ACC112 (cell line): ENCODE data around the gene IFRD2.
"Not testable (repeated sequence)": the region's sequence is repeated elsewhere in the genome, so short reads cannot be mapped to it uniquely, and the experiment has no call there.

Source experiments
- H2AFZ ChIP-seq: fragments of 200-600 bp; sonication (generic); one replicate; pipeline ENCODE4 v1.6.0; 2017; ENCODE audit warnings: antibody characterized with exemption, low read length; ENCODE audit not compliant: unreplicated experiment
- H3K27ac ChIP-seq: fragments of 200-600 bp; sonication (generic); 2 replicates; pipeline ENCODE4 v1.5.1; 2014; ENCODE audit warnings: low read depth, mild to moderate bottlenecking, antibody characterized with exemption, low read length, moderate library complexity
- H3K27me3 ChIP-seq: fragments of 200-600 bp; sonication (generic); 2 replicates; pipeline ENCODE4 v1.6.1; 2014; ENCODE audit warnings: mild to moderate bottlenecking, antibody characterized with exemption, low read length, moderate library complexity, mixed read lengths; ENCODE audit not compliant: insufficient read depth
- H3K36me3 ChIP-seq: fragments of 200-600 bp; sonication (generic); 2 replicates; pipeline ENCODE4 v1.6.1; 2016; ENCODE audit warnings: mild to moderate bottlenecking, antibody characterized with exemption, low read length, moderate library complexity, mixed read lengths; ENCODE audit not compliant: insufficient read depth
- H3K4me1 ChIP-seq: fragments of 200-600 bp; sonication (generic); one replicate; pipeline ENCODE4 v1.6.1; 2016; ENCODE audit warnings: low read length, mixed read lengths; ENCODE audit not compliant: insufficient read depth, unreplicated experiment, control insufficient read depth
- H3K4me3 ChIP-seq: fragments of 200-600 bp; sonication (generic); 2 replicates; pipeline ENCODE4 v1.5.1; 2014; ENCODE audit warnings: mild to moderate bottlenecking, low read depth, low read length
- H3K79me2 ChIP-seq: fragments of 200-600 bp; sonication (generic); one replicate; pipeline ENCODE4 v1.6.0; 2016; ENCODE audit warnings: low read length; ENCODE audit not compliant: control insufficient read depth, unreplicated experiment, insufficient read depth

The IFRD2 gene

GRCh38 chr3:50245251-50245745, 46.9 kb downstream of the IFRD2 start:
- Histone ChIP-seq H2AFZ (no peak overlapping the region), H3K79me2 (peaks cover 90% of the 10 kb centered on the region), H3K27ac (peak overlapping the region; percentile 82), H3K27me3 (no peaks in the 10 kb centered on the region), H3K36me3 (peaks cover 3% of the 10 kb centered on the region; the same call in 1 of the 2 replicates), H3K4me3 (no peak overlapping the region), H3K4me1 (peaks cover 86% of the 10 kb centered on the region)

- peaks cover 85% of the 10 kb centered on the region for H3K4me1 ChIP-seq
- peaks cover 90% of the 10 kb centered on the region for H3K79me2 ChIP-seq
- not testable (repeated sequence) for H2AFZ ChIP-seq, H3K27me3 ChIP-seq, H3K36me3 ChIP-seq, H3K4me3 ChIP-seq
- H3K27ac ChIP-seq = peak overlapping the region; percentile 82; the same call in 1 of the 2 replicates
Observed at GRCh38 chr3:50244813-50245212, 47.4 kb downstream of the IFRD2 start.

- H3K4me3 ChIP-seq = no peak overlapping the region
- H2AFZ ChIP-seq = no peak overlapping the region
- peaks cover 3% of the 10 kb centered on the region; the same call in 1 of the 2 replicates for H3K36me3 ChIP-seq
Observed at GRCh38 chr3:50243543-50243895, 48.7 kb downstream of the IFRD2 start.

GRCh38 chr3:50242851-50243542, 49.2 kb downstream of the IFRD2 start:
- peaks cover 90% of the 10 kb centered on the region for H3K79me2 ChIP-seq
- H3K27me3 ChIP-seq = no peaks in the 10 kb centered on the region
- peak overlapping the region; percentile 13; the same call in 1 of the 2 replicates for H3K4me3 ChIP-seq
- H3K36me3 ChIP-seq = peaks cover 3% of the 10 kb centered on the region; the same call in 1 of the 2 replicates
- peak overlapping the region; percentile 79 for H3K27ac ChIP-seq
- no peak overlapping the region for H2AFZ ChIP-seq
- H3K4me1 ChIP-seq = peaks cover 85% of the 10 kb centered on the region

More at GRCh38 chr3:50243543-50243895, 48.7 kb downstream of the IFRD2 start:
- H3K79me2 ChIP-seq = peaks cover 90% of the 10 kb centered on the region
- H3K27ac ChIP-seq = peak overlapping the region; percentile 79
- no peaks in the 10 kb centered on the region for H3K27me3 ChIP-seq
- H3K4me1 ChIP-seq = peaks cover 85% of the 10 kb centered on the region

- H3K27ac ChIP-seq = peak overlapping the region; percentile 79
- no peak overlapping the region for H3K4me3 ChIP-seq
- peaks cover 79% of the 10 kb centered on the region for H3K4me1 ChIP-seq
- H2AFZ ChIP-seq = no peak overlapping the region
- peaks cover 3% of the 10 kb centered on the region; the same call in 1 of the 2 replicates for H3K36me3 ChIP-seq
- H3K27me3 ChIP-seq = no peaks in the 10 kb centered on the region
- peaks cover 90% of the 10 kb centered on the region for H3K79me2 ChIP-seq
Observed at GRCh38 chr3:50242381-50242770, 49.9 kb downstream of the IFRD2 start.

- peaks cover 73% of the 10 kb centered on the region for H3K4me1 ChIP-seq
- peaks cover 90% of the 10 kb centered on the region for H3K79me2 ChIP-seq
- H2AFZ ChIP-seq = no peak overlapping the region
- H3K27ac ChIP-seq = peak overlapping the region; percentile 14; the same call in 1 of the 2 replicates
- no peak overlapping the region for H3K4me3 ChIP-seq
- H3K27me3 ChIP-seq = no peaks in the 10 kb centered on the region
- H3K36me3 ChIP-seq = peaks cover 3% of the 10 kb centered on the region; the same call in 1 of the 2 replicates
Observed at GRCh38 chr3:50241713-50242380, 50.4 kb downstream of the IFRD2 start.

GRCh38 chr3:50241163-50241562, 51.1 kb downstream of the IFRD2 start:
- Histone ChIP-seq H3K27me3 (no peaks in the 10 kb centered on the region), H3K27ac (no peak overlapping the region), H3K4me3 (no peak overlapping the region), H3K4me1 (peaks cover 67% of the 10 kb centered on the region), H2AFZ (no peak overlapping the region), H3K79me2 (peaks cover 91% of the 10 kb centered on the region), H3K36me3 (peaks cover 3% of the 10 kb centered on the region; the same call in 1 of the 2 replicates)

GRCh38 chr3:50239649-50240048, 52.6 kb downstream of the IFRD2 start:
- Histone ChIP-seq H3K79me2 (peaks cover 84% of the 10 kb centered on the region), H3K27ac (no peak overlapping the region), H3K36me3 (peaks cover 3% of the 10 kb centered on the region; the same call in 1 of the 2 replicates), H3K4me3 (no peak overlapping the region), H2AFZ (no peak overlapping the region), H3K4me1 (peaks cover 56% of the 10 kb centered on the region), H3K27me3 (no peaks in the 10 kb centered on the region)

GRCh38 chr3:50238549-50239026, 53.6 kb downstream of the IFRD2 start:
- peaks cover 48% of the 10 kb centered on the region for H3K4me1 ChIP-seq
- H2AFZ ChIP-seq = no peak overlapping the region
- H3K27me3 ChIP-seq = no peaks in the 10 kb centered on the region
- H3K79me2 ChIP-seq = peaks cover 75% of the 10 kb centered on the region
- peak overlapping the region; percentile 72 for H3K27ac ChIP-seq
- peak overlapping the region; percentile 91 for H3K4me3 ChIP-seq
- peaks cover 3% of the 10 kb centered on the region; the same call in 1 of the 2 replicates for H3K36me3 ChIP-seq

- H3K79me2 ChIP-seq = peaks cover 69% of the 10 kb centered on the region
- H2AFZ ChIP-seq = no peak overlapping the region
- H3K27me3 ChIP-seq = no peaks in the 10 kb centered on the region
- H3K4me3 ChIP-seq = peak overlapping the region; percentile 91
- peak overlapping the region; percentile 72 for H3K27ac ChIP-seq
- H3K36me3 ChIP-seq = no peaks in the 10 kb centered on the region
- peaks cover 42% of the 10 kb centered on the region for H3K4me1 ChIP-seq
Observed at GRCh38 chr3:50237754-50238548, 54.3 kb downstream of the IFRD2 start.
